ENCODE data around the gene GP1BA. TPM values are rescaled to one million over a fixed set of nuclear protein-coding genes. Genes with fewer than 3 reads are reported as not detected.

GP1BA gene
- polyA plus RNA-seq, 1 donor (not counting 4 experiments of a cell fraction or from before 2014, with no cell fraction given): not detected

- no peak for FAIRE-seq
- no peak overlapping the region for H3K4me2 ChIP-seq (ENCODE audit: control insufficient read depth, extremely low read depth, insufficient read depth, low read depth, low read length)
Observed at GRCh38 chr17:4951486-4951885, 19.4 kb downstream of the GP1BA start.

GRCh38 chr17:4953451-4953961 is 21.4 kb downstream of the GP1BA start:
- no peak for DNase-seq (ENCODE audit: low read depth, low spot score)
- no peak for FAIRE-seq

More at GRCh38 chr17:4951486-4951885, 19.4 kb downstream of the GP1BA start:
- peaks cover 16% of the 10 kb centered on the region for H3K4me1 ChIP-seq (ENCODE audit: control insufficient read depth, extremely low read depth, insufficient read depth, low read length)
- H3K36me3 ChIP-seq (ENCODE audit: control insufficient read depth in 2 of 2, extremely low read depth in 1 of 2, insufficient read depth in 2 of 2, low read length in 2 of 2): peaks cover 4 to 10% of the 10 kb centered on the region in 2 experiments
- no peak overlapping the region for H3K27ac ChIP-seq (ENCODE audit: control insufficient read depth, insufficient read depth, low read length)
- H3K4me3 ChIP-seq (ENCODE audit: control insufficient read depth in 2 of 3, extremely low read depth in 1 of 3, insufficient read depth in 2 of 3, low read depth in 1 of 3, low read length in 3 of 3): no peak overlapping the region
- dilution Hi-C loops (cut with MboI; ENCODE audit: extremely low pct_ligation_motif_present, low sequenced_read_pairs): no loop called here
- DNase-seq (ENCODE audit: low read depth, low spot score): no peak
- no peak overlapping the region for H2AFZ ChIP-seq (ENCODE audit: control insufficient read depth, low read length)
- H3K9me3 ChIP-seq (ENCODE audit: control insufficient read depth, low read depth, low read length): no peaks in the 10 kb centered on the region
- no peak overlapping the region for H3K9ac ChIP-seq (ENCODE audit: control insufficient read depth, extremely low read depth, insufficient read depth, low read length)
- H4K20me1 ChIP-seq (ENCODE audit: control insufficient read depth, extremely low read depth, insufficient read depth, low read length): peaks cover 5% of the 10 kb centered on the region
- no peaks in the 10 kb centered on the region for H3K27me3 ChIP-seq (ENCODE audit: control insufficient read depth, extremely low read depth, insufficient read depth, low read length)
- peaks cover 16% of the 10 kb centered on the region for H3K79me2 ChIP-seq (ENCODE audit: control insufficient read depth, insufficient read depth, low read length)
- no peak for TF ChIP-seq CTCF (optimal IDR thresholded peaks at IDR 0.05 in 1 of 3, IDR thresholded peaks at IDR 0.05 in 1 of 3, conservative IDR thresholded peaks at IDR 0.05 in 1 of 3; ENCODE audit: extremely low read depth in 1 of 3, insufficient read depth in 2 of 3, low read length in 3 of 3)
- no peak for TF ChIP-seq EZH2 (IDR thresholded peaks at IDR 0.05; ENCODE audit: low read length)
- H3K9me1 ChIP-seq (ENCODE audit: control insufficient read depth, extremely low read depth, insufficient read depth, low read length): peaks cover 2% of the 10 kb centered on the region

More at GRCh38 chr17:4953451-4953961, 21.4 kb downstream of the GP1BA start:
- Histone ChIP-seq H3K4me2 (ENCODE audit: control insufficient read depth, extremely low read depth, insufficient read depth, low read depth, low read length) (peak overlapping the region; percentile 27), H3K36me3 (ENCODE audit: control insufficient read depth in 2 of 2, extremely low read depth in 1 of 2, insufficient read depth in 2 of 2, low read length in 2 of 2) (no peaks in the 10 kb centered on the region), H3K27me3 (ENCODE audit: control insufficient read depth, extremely low read depth, insufficient read depth, low read length) (no peaks in the 10 kb centered on the region), H3K79me2 (ENCODE audit: control insufficient read depth, insufficient read depth, low read length) (no peaks in the 10 kb centered on the region), H3K9me3 (ENCODE audit: control insufficient read depth, low read depth, low read length) (no peaks in the 10 kb centered on the region), H3K9ac (ENCODE audit: control insufficient read depth, extremely low read depth, insufficient read depth, low read length) (no peak overlapping the region), H2AFZ (ENCODE audit: control insufficient read depth, low read length) (peak overlapping the region; percentile 41), H3K27ac (ENCODE audit: control insufficient read depth, insufficient read depth, low read length) (no peak overlapping the region), H4K20me1 (ENCODE audit: control insufficient read depth, extremely low read depth, insufficient read depth, low read length) (no peaks in the 10 kb centered on the region), H3K9me1 (ENCODE audit: control insufficient read depth, extremely low read depth, insufficient read depth, low read length) (peaks cover 2% of the 10 kb centered on the region), H3K4me3 (ENCODE audit: control insufficient read depth in 2 of 3, extremely low read depth in 1 of 3, insufficient read depth in 2 of 3, low read depth in 1 of 3, low read length in 3 of 3) (no peak overlapping the region), H3K4me1 (ENCODE audit: control insufficient read depth, extremely low read depth, insufficient read depth, low read length) (peaks cover 16% of the 10 kb centered on the region)
- dilution Hi-C loops (cut with MboI; ENCODE audit: extremely low pct_ligation_motif_present, low sequenced_read_pairs): no loop called here
- no peak for TF ChIP-seq EZH2 (IDR thresholded peaks at IDR 0.05; ENCODE audit: low read length)
- TF ChIP-seq CTCF (optimal IDR thresholded peaks at IDR 0.05 in 1 of 3, IDR thresholded peaks at IDR 0.05 in 1 of 3, conservative IDR thresholded peaks at IDR 0.05 in 1 of 3; ENCODE audit: extremely low read depth in 1 of 3, insufficient read depth in 2 of 3, low read length in 3 of 3): no peak
